Measurements from ENCODE around the gene MAGOH. TPM values are rescaled to one million over a fixed set of nuclear protein-coding genes. Genes with fewer than 3 reads are reported as not detected.
A peak's percentile ranks its signal among the peaks of the same experiment; 100 is the strongest.

Gene MAGOH
- total and polyA plus RNA-seq, 2 of the 13 experiments (the other 11 are each of a cell fraction or from before 2014, with no cell fraction given), result 24.1 to 87.0 TPM

- TF ChIP-seq ZNF772 (CRISPR knock-in tag; IDR thresholded peaks at IDR 0.05) (peak; percentile 45; the same call in 1 of the 2 replicates), TFAP4 (IDR thresholded peaks at IDR 0.05; ENCODE audit: borderline replicate concordance, low read depth) (no peak), ETV5 (CRISPR knock-in tag; IDR thresholded peaks at IDR 0.05; ENCODE audit: borderline replicate concordance) (peak; percentile 21; the same call in 1 of the 2 replicates), TSC22D2 (CRISPR knock-in tag; IDR thresholded peaks at IDR 0.05; ENCODE audit: borderline replicate concordance) (0 out of 2 replicates have a peak, but pooled peaks have one; percentile 16), ZNF136 (CRISPR knock-in tag; IDR thresholded peaks at IDR 0.05; ENCODE audit: low read depth) (no peak), ZFP90 (CRISPR knock-in tag; IDR thresholded peaks at IDR 0.05; ENCODE audit: borderline replicate concordance) (peak; percentile 70; the same call in 1 of the 2 replicates), RNF2 (conservative IDR thresholded peaks at IDR 0.05; ENCODE audit: low read depth) (peak; percentile 53; the same call in 1 of the 2 replicates), ZNF782 (CRISPR knock-in tag; IDR thresholded peaks at IDR 0.05; ENCODE audit: borderline replicate concordance) (no peak), ZNF318 (CRISPR knock-in tag; IDR thresholded peaks at IDR 0.05) (no peak), ZGPAT (CRISPR knock-in tag; IDR thresholded peaks at IDR 0.05) (peak; percentile 46; the same call in 1 of the 2 replicates), ASH2L (IDR thresholded peaks at IDR 0.05; ENCODE audit: insufficient read length, low read depth, low read length) (peak; percentile 16), ZKSCAN1 (IDR thresholded peaks at IDR 0.05; ENCODE audit: low read length) (0 out of 2 replicates have a peak, but pooled peaks have one; percentile 18), HOXA3 (CRISPR knock-in tag; IDR thresholded peaks at IDR 0.05) (0 out of 2 replicates have a peak, but pooled peaks have one; percentile 15), TAF15 (IDR thresholded peaks at IDR 0.05; ENCODE audit: low read depth, low read length, poor library complexity, severe bottlenecking) (no peak), ZNF33A (CRISPR knock-in tag; IDR thresholded peaks at IDR 0.05; ENCODE audit: borderline replicate concordance) (0 out of 2 replicates have a peak, but pooled peaks have one; percentile 41), STAG1 (CRISPR knock-in tag; IDR thresholded peaks at IDR 0.05) (peak; percentile 80), ZNF264 (CRISPR knock-in tag; IDR thresholded peaks at IDR 0.05) (0 out of 2 replicates have a peak, but pooled peaks have one; percentile 65)
Measured at GRCh38 chr1:53182111-53182593, 56.2 kb downstream of the MAGOH start (continued).

Measured in HepG2 (cell line).